ENCODE results near the gene CDKN2B.
A peak's percentile ranks its signal among the peaks of the same experiment; 100 is the strongest.

The CDKN2B gene

DNA sequence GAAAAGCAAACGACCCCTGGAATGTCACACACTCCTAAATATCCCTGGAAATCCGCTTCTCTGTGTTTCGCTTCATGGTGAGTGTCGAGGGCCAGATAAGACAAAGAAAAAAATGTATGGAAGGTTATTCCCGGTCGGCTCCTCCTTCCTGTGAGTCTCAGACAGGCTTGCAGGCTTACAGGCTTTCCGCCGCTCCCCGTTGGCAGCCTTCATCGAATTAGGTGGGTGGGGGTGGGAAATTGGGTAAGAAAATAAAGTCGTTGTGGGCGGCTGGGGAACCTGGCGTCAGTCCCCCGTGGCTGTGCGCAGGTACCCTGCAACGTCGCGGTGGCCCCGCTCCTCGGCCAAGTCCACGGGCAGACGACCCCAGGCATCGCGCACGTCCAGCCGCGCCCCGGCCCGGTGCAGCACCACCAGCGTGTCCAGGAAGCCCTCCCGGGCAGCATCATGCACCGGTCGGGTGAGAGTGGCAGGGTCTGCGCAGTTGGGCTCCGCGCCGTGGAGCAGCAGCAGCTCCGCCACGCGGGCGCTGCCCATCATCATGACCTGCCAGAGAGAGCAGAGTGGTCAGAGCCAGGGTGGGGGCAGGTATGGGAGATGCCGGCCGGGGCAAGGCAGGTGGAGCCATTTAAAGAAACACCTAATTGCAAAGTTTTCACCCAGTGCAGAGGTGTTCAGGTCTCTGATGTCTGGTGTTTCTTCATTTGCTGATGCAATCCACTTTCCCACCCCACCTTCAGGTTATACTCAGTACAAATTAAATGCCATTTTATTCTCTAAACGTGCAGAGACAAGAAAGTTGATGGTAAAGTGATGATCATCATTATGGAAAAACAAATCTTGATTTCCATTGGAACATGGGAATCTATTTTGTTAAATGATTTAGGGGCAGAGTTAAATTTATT, 3.2 kb downstream of the CDKN2B start:
- Histone ChIP-seq H3K27ac (replicated peaks; ENCODE audit: low read length) (no peak overlapping the region), H2BK120ac (ENCODE audit: low read depth, low read length) (no peak overlapping the region), H3K27me3 (ENCODE audit: control insufficient read depth in 3 of 3, insufficient read depth in 3 of 3, low read depth in 1 of 3, low read length in 3 of 3) (peaks cover 5 to 69% (median 24%) of the 10 kb centered on the region in 3 experiments), H2AFZ (ENCODE audit: low read length) (peak overlapping the region; percentile 33), H3K4ac (ENCODE audit: low read length) (no peak overlapping the region), H2BK15ac (ENCODE audit: low read length) (no peak overlapping the region), H3K14ac (ENCODE audit: low read length) (no peak overlapping the region), H2BK5ac (ENCODE audit: low read length) (no peak overlapping the region), H3K4me1 (ENCODE audit: control insufficient read depth in 2 of 2, insufficient read depth in 1 of 2, low read depth in 1 of 2, low read length in 2 of 2) (peaks cover 0 to 3% of the 10 kb centered on the region in 2 donors), H3K23ac (ENCODE audit: low read depth, low read length, poor library complexity) (peak overlapping the region; percentile 97), H3K4me3 (ENCODE audit: low read length in 2 of 2) (peak overlapping the region in 1 of 2 donors; percentile 61), H2BK12ac (ENCODE audit: low read length) (peak overlapping the region; percentile 58), H3K36me3 (replicated peaks in 1 of 2; ENCODE audit: control insufficient read depth in 2 of 2, insufficient read depth in 2 of 2, low read length in 2 of 2) (no peaks in the 10 kb centered on the region), H3K4me2 (ENCODE audit: insufficient read depth, low read length, poor library complexity, severe bottlenecking) (peak overlapping the region; percentile 25), H4K8ac (ENCODE audit: low read depth, low read length) (no peak overlapping the region), H3K18ac (ENCODE audit: low read length) (no peak overlapping the region), H3K9ac (ENCODE audit: low read depth, low read length, poor library complexity) (no peak overlapping the region), H4K91ac (ENCODE audit: low read depth, low read length, poor library complexity) (no peak overlapping the region), H3K79me1 (ENCODE audit: low read depth, low read length) (no peaks in the 10 kb centered on the region), H3K9me3 (replicated peaks in 1 of 2; ENCODE audit: control insufficient read depth in 2 of 2, insufficient read depth in 1 of 2, low read depth in 1 of 2, low read length in 2 of 2) (no peaks in the 10 kb centered on the region), H2AK5ac (ENCODE audit: low read depth, low read length) (no peak overlapping the region)
- no peak for DNase-seq (ENCODE audit: low spot score)
- WGBS, 2 donors (ENCODE audit: extremely low coverage in 2 of 2, insufficient read length in 2 of 2, insufficient replicate concordance in 1 of 2), result no CpG with 5 or more reads among the region's 44 CpGs

DNA sequence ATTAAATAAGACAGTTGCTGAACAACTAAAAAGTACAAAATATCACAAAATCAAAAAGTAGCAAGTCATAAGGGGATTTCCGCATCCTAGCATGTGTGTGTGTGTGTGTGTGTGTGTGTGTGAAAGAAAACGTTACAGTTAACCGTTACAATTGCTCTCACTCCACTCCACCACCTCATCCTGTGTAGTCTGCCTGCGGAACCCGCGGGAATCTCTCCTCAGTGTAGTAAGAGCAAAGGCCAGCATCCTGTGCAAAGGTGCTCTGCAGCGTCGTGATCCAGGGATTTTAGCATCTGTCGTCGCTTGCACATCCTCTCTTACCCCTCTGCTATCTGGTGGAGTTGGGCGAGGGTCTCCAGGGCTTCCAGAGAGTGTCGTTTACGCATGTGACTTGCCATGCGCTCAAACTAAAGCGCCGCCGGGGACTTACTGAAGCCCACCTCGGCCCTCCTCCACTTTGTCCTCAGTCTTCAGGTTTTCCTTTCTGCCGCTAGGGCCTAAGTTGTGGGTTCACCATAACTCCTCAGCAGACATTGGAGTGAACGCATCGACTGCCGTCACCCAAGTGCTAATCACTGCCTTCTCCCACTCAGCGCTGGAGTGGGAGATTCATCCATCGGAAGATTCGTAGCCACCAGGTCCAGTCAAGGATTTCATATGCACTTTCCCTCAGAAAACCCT, 3.9 kb downstream of the CDKN2B start:
- H4K91ac ChIP-seq (ENCODE audit: low read depth, low read length, poor library complexity), result no peak overlapping the region
- H3K4me3 ChIP-seq (ENCODE audit: low read length in 2 of 2), result no peak overlapping the region
- H3K27ac ChIP-seq (replicated peaks; ENCODE audit: low read length), result no peak overlapping the region
- no peaks in the 10 kb centered on the region for H3K36me3 ChIP-seq (replicated peaks in 1 of 2; ENCODE audit: control insufficient read depth in 2 of 2, insufficient read depth in 2 of 2, low read length in 2 of 2)
- peak overlapping the region; percentile 33 for H2AFZ ChIP-seq (ENCODE audit: low read length)
- H3K4me1 ChIP-seq (ENCODE audit: control insufficient read depth in 2 of 2, insufficient read depth in 1 of 2, low read depth in 1 of 2, low read length in 2 of 2), result peaks cover 0 to 3% of the 10 kb centered on the region in 2 donors
- H3K79me1 ChIP-seq (ENCODE audit: low read depth, low read length), result no peaks in the 10 kb centered on the region
- H2BK120ac ChIP-seq (ENCODE audit: low read depth, low read length), result no peak overlapping the region
- no peak overlapping the region for H3K9ac ChIP-seq (ENCODE audit: low read depth, low read length, poor library complexity)
- H3K18ac ChIP-seq (ENCODE audit: low read length), result no peak overlapping the region
- WGBS, 2 donors (ENCODE audit: extremely low coverage in 2 of 2, insufficient read length in 2 of 2, insufficient replicate concordance in 1 of 2), result no CpG with 5 or more reads among the region's 25 CpGs
- no peak overlapping the region for H3K14ac ChIP-seq (ENCODE audit: low read length)
- H3K4ac ChIP-seq (ENCODE audit: low read length), result no peak overlapping the region
- DNase-seq (ENCODE audit: low spot score), result no peak
- peaks cover 5 to 77% (median 25%) of the 10 kb centered on the region in 3 experiments for H3K27me3 ChIP-seq (ENCODE audit: control insufficient read depth in 3 of 3, insufficient read depth in 3 of 3, low read depth in 1 of 3, low read length in 3 of 3)
- no peaks in the 10 kb centered on the region for H3K9me3 ChIP-seq (replicated peaks in 1 of 2; ENCODE audit: control insufficient read depth in 2 of 2, insufficient read depth in 1 of 2, low read depth in 1 of 2, low read length in 2 of 2)
- H3K23ac ChIP-seq (ENCODE audit: low read depth, low read length, poor library complexity), result no peak overlapping the region
- H4K8ac ChIP-seq (ENCODE audit: low read depth, low read length), result no peak overlapping the region
- H2BK5ac ChIP-seq (ENCODE audit: low read length), result no peak overlapping the region
- H2BK12ac ChIP-seq (ENCODE audit: low read length), result no peak overlapping the region
- H2BK15ac ChIP-seq (ENCODE audit: low read length), result no peak overlapping the region
- no peak overlapping the region for H3K4me2 ChIP-seq (ENCODE audit: insufficient read depth, low read length, poor library complexity, severe bottlenecking)
- no peak overlapping the region for H2AK5ac ChIP-seq (ENCODE audit: low read depth, low read length)

DNA sequence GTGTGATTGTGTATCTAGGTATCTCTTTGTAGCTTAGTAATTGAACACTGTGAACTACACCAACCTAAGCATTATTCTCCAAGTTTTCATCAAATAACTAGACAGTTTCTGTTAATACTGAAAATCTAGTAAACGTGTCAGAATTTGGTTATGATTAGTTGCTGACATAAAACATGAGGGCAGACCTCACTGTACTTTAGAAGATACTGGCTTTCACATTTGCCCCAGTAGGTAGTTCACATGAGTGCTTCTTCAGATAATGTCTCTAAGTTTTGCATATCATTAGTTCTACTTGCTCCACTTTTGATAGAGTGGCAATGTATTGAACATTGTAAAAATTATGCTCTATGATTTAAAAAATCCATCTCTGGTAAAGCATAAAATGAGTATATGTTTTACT, 7.1 kb downstream of the CDKN2B start:
- H3K27ac ChIP-seq (replicated peaks; ENCODE audit: low read length), result no peak overlapping the region
- H3K23ac ChIP-seq (ENCODE audit: low read depth, low read length, poor library complexity), result no peak overlapping the region
- H2BK12ac ChIP-seq (ENCODE audit: low read length), result no peak overlapping the region
- no peak for DNase-seq (ENCODE audit: low spot score)
- no CpG with 5 or more reads among the region's 1 CpG for WGBS, 2 donors (ENCODE audit: extremely low coverage in 2 of 2, insufficient read length in 2 of 2, insufficient replicate concordance in 1 of 2)
- H2AFZ ChIP-seq (ENCODE audit: low read length), result no peak overlapping the region
- no peak overlapping the region for H3K4me2 ChIP-seq (ENCODE audit: insufficient read depth, low read length, poor library complexity, severe bottlenecking)
- H2BK15ac ChIP-seq (ENCODE audit: low read length), result no peak overlapping the region
- no peak overlapping the region for H2BK120ac ChIP-seq (ENCODE audit: low read depth, low read length)
- peaks cover 0 to 3% of the 10 kb centered on the region in 2 donors for H3K4me1 ChIP-seq (ENCODE audit: control insufficient read depth in 2 of 2, insufficient read depth in 1 of 2, low read depth in 1 of 2, low read length in 2 of 2)
- H2BK5ac ChIP-seq (ENCODE audit: low read length), result no peak overlapping the region
- no peak overlapping the region for H3K4ac ChIP-seq (ENCODE audit: low read length)
- H2AK5ac ChIP-seq (ENCODE audit: low read depth, low read length), result no peak overlapping the region
- no peak overlapping the region for H3K14ac ChIP-seq (ENCODE audit: low read length)
- no peak overlapping the region for H3K4me3 ChIP-seq (ENCODE audit: low read length in 2 of 2)
- no peaks in the 10 kb centered on the region for H3K79me1 ChIP-seq (ENCODE audit: low read depth, low read length)
- H4K91ac ChIP-seq (ENCODE audit: low read depth, low read length, poor library complexity), result no peak overlapping the region
- H3K9ac ChIP-seq (ENCODE audit: low read depth, low read length, poor library complexity), result no peak overlapping the region
- no peaks in the 10 kb centered on the region for H3K36me3 ChIP-seq (replicated peaks in 1 of 2; ENCODE audit: control insufficient read depth in 2 of 2, insufficient read depth in 2 of 2, low read length in 2 of 2)
- H3K9me3 ChIP-seq (replicated peaks in 1 of 2; ENCODE audit: control insufficient read depth in 2 of 2, insufficient read depth in 1 of 2, low read depth in 1 of 2, low read length in 2 of 2), result no peaks in the 10 kb centered on the region
- no peak overlapping the region for H3K18ac ChIP-seq (ENCODE audit: low read length)
- peaks cover 5 to 100% (median 29%) of the 10 kb centered on the region in 3 experiments for H3K27me3 ChIP-seq (ENCODE audit: control insufficient read depth in 3 of 3, insufficient read depth in 3 of 3, low read depth in 1 of 3, low read length in 3 of 3)
- no peak overlapping the region for H4K8ac ChIP-seq (ENCODE audit: low read depth, low read length)

DNA sequence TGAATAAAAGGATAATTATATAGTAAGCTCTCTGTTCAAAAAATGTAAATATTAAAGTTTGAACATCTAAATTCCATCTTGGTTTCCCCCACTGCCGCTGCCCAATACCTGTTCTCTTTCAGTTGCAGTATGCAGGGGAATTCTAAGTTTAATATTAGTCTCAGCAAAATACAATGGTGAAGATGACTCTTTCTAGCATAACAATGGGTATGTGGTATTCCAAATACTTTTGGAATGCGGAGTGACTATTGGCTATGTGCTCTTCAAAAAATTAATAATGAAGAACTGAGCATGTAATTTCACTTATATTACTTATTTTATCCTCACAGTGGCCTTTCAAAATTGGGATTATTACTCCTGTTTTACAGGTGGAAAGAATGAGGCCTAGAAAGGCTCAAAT, 11.1 kb downstream of the CDKN2B start:
- Histone ChIP-seq H3K4me2 (ENCODE audit: insufficient read depth, low read length, poor library complexity, severe bottlenecking) (no peak overlapping the region), H4K91ac (ENCODE audit: low read depth, low read length, poor library complexity) (no peak overlapping the region), H2AFZ (ENCODE audit: low read length) (no peak overlapping the region), H3K4me3 (ENCODE audit: low read length in 2 of 2) (no peak overlapping the region), H2BK5ac (ENCODE audit: low read length) (no peak overlapping the region), H3K27me3 (ENCODE audit: control insufficient read depth in 3 of 3, insufficient read depth in 3 of 3, low read depth in 1 of 3, low read length in 3 of 3) (peaks cover 17 to 98% (median 45%) of the 10 kb centered on the region in 3 experiments), H4K8ac (ENCODE audit: low read depth, low read length) (no peak overlapping the region), H3K14ac (ENCODE audit: low read length) (no peak overlapping the region), H3K4ac (ENCODE audit: low read length) (no peak overlapping the region), H3K9ac (ENCODE audit: low read depth, low read length, poor library complexity) (no peak overlapping the region), H3K79me1 (ENCODE audit: low read depth, low read length) (no peaks in the 10 kb centered on the region), H3K23ac (ENCODE audit: low read depth, low read length, poor library complexity) (no peak overlapping the region), H2BK120ac (ENCODE audit: low read depth, low read length) (no peak overlapping the region), H3K4me1 (ENCODE audit: control insufficient read depth in 2 of 2, insufficient read depth in 1 of 2, low read depth in 1 of 2, low read length in 2 of 2) (peaks cover 6 to 16% of the 10 kb centered on the region in 2 donors), H3K36me3 (replicated peaks in 1 of 2; ENCODE audit: control insufficient read depth in 2 of 2, insufficient read depth in 2 of 2, low read length in 2 of 2) (no peaks in the 10 kb centered on the region), H3K9me3 (replicated peaks in 1 of 2; ENCODE audit: control insufficient read depth in 2 of 2, insufficient read depth in 1 of 2, low read depth in 1 of 2, low read length in 2 of 2) (no peaks in the 10 kb centered on the region), H3K27ac (replicated peaks; ENCODE audit: low read length) (no peak overlapping the region), H2BK12ac (ENCODE audit: low read length) (no peak overlapping the region), H2BK15ac (ENCODE audit: low read length) (no peak overlapping the region), H3K18ac (ENCODE audit: low read length) (no peak overlapping the region), H2AK5ac (ENCODE audit: low read depth, low read length) (no peak overlapping the region)
- WGBS, 2 donors (ENCODE audit: extremely low coverage in 2 of 2, insufficient read length in 2 of 2, insufficient replicate concordance in 1 of 2), result no CpG with 5 or more reads among the region's 2 CpGs
- DNase-seq (ENCODE audit: low spot score), result no peak

All from neuronal stem cell (in vitro differentiated cells).